Natural killer cell (primary cell): ENCODE data around the gene SH3PXD2A. TPM values are rescaled to one million over a fixed set of nuclear protein-coding genes. Genes with fewer than 3 reads are reported as not detected.

ENCODE experiments used
- ATAC-seq, 3 donors: fragments of 150-1000 bp in 2 of 3; fragments of 200-7000 bp in 1 of 3; cut with Tn5 transposase; 1 replicate in 1 of 3; 2 replicates in 2 of 3; pipeline ENCODE4 v1.10.0; 2021; ENCODE audit warnings: mild to moderate bottlenecking in 2 of 3, moderate library complexity in 2 of 3
- DNase-seq, 2 donors: peaks; one replicate each; pipeline versions ENCODE4 v3.0.0 to v3.0.0-alpha.2; 2013 to 2021; ENCODE audit warnings: mixed read lengths in 1 of 2
- H3K27ac ChIP-seq: one replicate; pipeline ENCODE4 v1.5.1; 2013; ENCODE audit warnings: mild to moderate bottlenecking, low read length
- H3K27me3 ChIP-seq: one replicate; pipeline ENCODE4 v1.6.1; 2013; ENCODE audit warnings: low read length; ENCODE audit not compliant: control insufficient read depth, insufficient read depth
- H3K36me3 ChIP-seq: one replicate; pipeline ENCODE4 v1.6.1; 2013; ENCODE audit warnings: low read length; ENCODE audit not compliant: control insufficient read depth, insufficient read depth
- H3K4me1 ChIP-seq: one replicate; pipeline ENCODE4 v1.6.1; 2013; ENCODE audit warnings: low read length; ENCODE audit not compliant: control insufficient read depth, insufficient read depth
- H3K4me3 ChIP-seq: one replicate; pipeline ENCODE4 v1.5.1; 2013; ENCODE audit warnings: low read length
- H3K9me3 ChIP-seq: one replicate; pipeline ENCODE4 v1.6.1; 2013; ENCODE audit warnings: low read length; ENCODE audit not compliant: control insufficient read depth, insufficient read depth
- H3K27ac Mint-ChIP-seq, 2 donors: one replicate each; pipeline ENCODE4 v1.8.0; 2022; ENCODE audit warnings: mild to moderate bottlenecking in 2 of 2, mixed read lengths in 2 of 2, moderate library complexity in 1 of 2
- H3K27me3 Mint-ChIP-seq, 2 donors: one replicate each; pipeline ENCODE4 v1.8.0; 2022; ENCODE audit warnings: low read depth in 2 of 2, mixed read lengths in 2 of 2
- H3K36me3 Mint-ChIP-seq: one replicate; pipeline ENCODE4 v1.8.0; 2022; ENCODE audit warnings: mixed read lengths
- H3K4me1 Mint-ChIP-seq, 2 donors: one replicate each; pipeline ENCODE4 v1.8.0; 2022; ENCODE audit warnings: mixed read lengths in 2 of 2
- H3K4me3 Mint-ChIP-seq: one replicate; pipeline ENCODE4 v1.8.0; 2022; ENCODE audit warnings: mild to moderate bottlenecking, moderate library complexity, mixed read lengths
- H3K9me3 Mint-ChIP-seq, 2 donors: one replicate each; pipeline ENCODE4 v1.8.0; 2022; ENCODE audit warnings: mixed read lengths in 2 of 2
- CTCF ChIP-seq: fragments of 200-600 bp; IDR thresholded peaks from one replicate; pipeline ENCODE4 v1.8.0; 2022; ENCODE audit warnings: antibody characterized with exemption
- WGBS: methylation state at CpG from one replicate; pipeline ENCODE4 v1.1.7; 2013; ENCODE audit warnings: missing lambda C conversion rate; ENCODE audit not compliant: insufficient coverage; 5-methylcytosine and 5-hydroxymethylcytosine counted together
- intact Hi-C: fragments of 100-400 bp; cut with micrococcal nuclease; formaldehyde crosslinking; loops from one replicate; pipeline ENCODE4 v1.14.2; 2022
- total RNA-seq, 4 donors: library from RNA; stranded (reverse); fragments of 120-200 nt in 1 of 4; gene quantifications; one replicate each; pipeline versions ENCODE4 v1.2.3 to v1.2.4, GENCODE V29; 2013 to 2022

Gene SH3PXD2A
- total RNA-seq, 3 donors from 2014 or later (not counting 1 experiment from before 2014, with no cell fraction given) = 3.3 to 7.0 (median 4.9) TPM

DNA sequence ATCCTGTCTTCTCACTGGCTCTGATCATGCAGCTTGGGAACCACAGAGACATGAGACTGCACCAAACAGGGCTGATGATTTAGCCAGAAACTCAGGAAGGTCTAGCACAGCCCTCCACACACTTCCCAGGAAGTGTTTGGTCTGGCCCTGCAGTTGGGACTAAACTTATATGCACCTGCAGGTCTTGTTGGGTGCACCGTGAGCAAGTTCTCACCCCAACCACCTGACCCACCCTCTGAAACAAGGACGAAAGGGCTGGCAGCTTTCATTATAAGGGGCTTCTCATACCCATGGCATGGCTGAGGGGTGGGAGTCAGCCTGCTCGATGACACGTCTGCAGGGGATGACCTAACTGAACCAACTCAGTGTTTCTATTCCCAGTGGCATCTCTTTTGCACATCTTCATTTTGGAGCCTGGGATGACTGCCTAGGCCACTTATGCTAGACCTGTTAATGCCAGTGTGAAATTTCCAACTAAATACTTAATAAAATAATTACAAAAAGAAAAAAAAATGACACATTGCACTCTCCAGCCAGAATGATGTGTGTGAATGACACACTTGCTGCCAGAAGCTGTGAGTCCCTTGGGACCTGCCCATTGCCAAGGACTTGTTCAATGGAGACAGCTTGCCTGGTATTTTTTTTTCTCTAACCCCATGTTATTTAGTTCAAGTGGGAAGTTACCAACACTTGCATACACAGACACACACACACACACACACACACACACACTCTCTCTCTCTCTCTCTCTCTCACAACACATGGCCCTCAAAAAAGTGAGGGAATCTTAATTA, 259.2 kb downstream of the SH3PXD2A start:
- Mint-ChIP-seq H3K9me3 (no peaks in the 10 kb centered on the region), H3K27me3 (no peaks in the 10 kb centered on the region), H3K36me3 (no peaks in the 10 kb centered on the region), H3K27ac (no peak overlapping the region), H3K4me1 (no peaks in the 10 kb centered on the region), H3K4me3 (no peak overlapping the region)
- no peak for TF ChIP-seq CTCF
- H3K27me3 ChIP-seq = no peaks in the 10 kb centered on the region
- ATAC-seq (no peak), DNase-seq (no peak)
- intact Hi-C loops = no loop called here
- H3K36me3 ChIP-seq = no peaks in the 10 kb centered on the region
- H3K27ac ChIP-seq = no peak overlapping the region
- 88% methylated on average over 4 of the region's 4 CpGs for WGBS
- no peaks in the 10 kb centered on the region for H3K4me1 ChIP-seq
- H3K4me3 ChIP-seq = no peak overlapping the region
- no peaks in the 10 kb centered on the region for H3K9me3 ChIP-seq

GRCh38 chr10:103593022-103593570, 262.3 kb downstream of the SH3PXD2A start:
- intact Hi-C loops = no loop called here
- H3K27ac Mint-ChIP-seq = no peak overlapping the region
- WGBS = 87% methylated on average over 3 of the region's 3 CpGs
- H3K9me3 ChIP-seq = no peaks in the 10 kb centered on the region
- H3K4me3 ChIP-seq = no peak overlapping the region
- H3K36me3 Mint-ChIP-seq = no peaks in the 10 kb centered on the region
- H3K9me3 Mint-ChIP-seq = no peaks in the 10 kb centered on the region
- H3K4me1 ChIP-seq = no peaks in the 10 kb centered on the region
- H3K4me3 Mint-ChIP-seq = no peak overlapping the region
- DNase-seq (no peak), ATAC-seq (no peak)
- no peaks in the 10 kb centered on the region for H3K27me3 ChIP-seq
- no peaks in the 10 kb centered on the region for H3K27me3 Mint-ChIP-seq
- no peak overlapping the region for H3K27ac ChIP-seq
- H3K4me1 Mint-ChIP-seq = no peaks in the 10 kb centered on the region
- TF ChIP-seq CTCF = no peak
- no peaks in the 10 kb centered on the region for H3K36me3 ChIP-seq

DNA sequence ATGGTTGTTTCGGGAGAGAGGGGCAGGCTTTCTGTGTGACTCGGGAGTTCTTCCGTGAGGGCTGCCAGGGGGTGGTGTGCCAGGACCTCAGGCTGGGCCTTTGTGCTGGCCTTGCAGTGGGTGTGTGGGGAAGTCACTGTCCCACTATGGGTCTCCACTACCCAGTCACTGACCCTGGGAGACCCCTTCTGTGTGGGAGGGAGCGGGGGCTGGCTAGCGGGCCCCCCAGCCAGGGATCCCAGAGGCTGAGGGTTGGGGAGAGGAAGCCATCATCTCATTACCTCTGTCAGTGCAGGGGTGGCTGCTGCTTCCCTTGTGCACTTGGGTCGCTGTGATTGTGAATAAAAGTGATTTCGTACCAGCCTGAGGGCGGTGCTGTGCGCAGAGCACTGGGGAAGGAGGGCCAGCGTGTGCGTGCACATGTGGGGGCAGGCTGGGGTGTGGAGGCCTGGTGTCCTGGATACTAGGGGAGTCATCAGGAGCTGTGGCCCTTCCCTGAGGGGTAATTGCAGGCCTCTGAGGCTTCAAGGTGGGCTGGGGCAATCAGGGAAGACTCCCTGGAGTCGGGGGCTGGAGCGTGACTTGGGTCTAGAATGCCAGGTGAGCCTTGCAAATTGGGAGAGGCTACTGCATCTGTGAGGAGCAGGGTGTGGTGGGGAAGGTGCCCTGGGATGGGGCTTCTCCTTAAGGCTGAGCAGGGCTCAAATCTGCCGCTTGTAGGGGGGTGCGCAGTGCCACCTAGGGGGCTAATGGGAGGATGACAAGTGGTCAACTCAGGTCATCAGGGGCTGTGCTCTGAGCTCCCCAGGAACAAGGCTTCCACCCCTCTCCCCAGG, 263.0 kb downstream of the SH3PXD2A start:
- DNase-seq (peak in 1 of 2 donors; percentile 60), ATAC-seq (peak; percentile 52 to 75 (median 69))
- peak; percentile 39 for TF ChIP-seq CTCF
- H3K4me3 ChIP-seq = no peak overlapping the region
- Mint-ChIP-seq H3K27ac (no peak overlapping the region), H3K4me1 (no peaks in the 10 kb centered on the region), H3K36me3 (no peaks in the 10 kb centered on the region), H3K4me3 (no peak overlapping the region), H3K9me3 (no peaks in the 10 kb centered on the region), H3K27me3 (no peaks in the 10 kb centered on the region)
- no peaks in the 10 kb centered on the region for H3K27me3 ChIP-seq
- intact Hi-C loops = no loop called here
- no peaks in the 10 kb centered on the region for H3K4me1 ChIP-seq
- WGBS = 96% methylated on average over 14 of the region's 15 CpGs
- no peak overlapping the region for H3K27ac ChIP-seq
- no peaks in the 10 kb centered on the region for H3K36me3 ChIP-seq
- H3K9me3 ChIP-seq = no peaks in the 10 kb centered on the region
